Fibroblast of mammary gland (primary cell): ENCODE data around the gene PADI6.

Experiments used
- DNase-seq: peaks from one replicate; pipeline ENCODE4 v3.0.0-alpha.2; 2010; ENCODE audit warnings: low read depth
- H3K4me3 ChIP-seq: 2 replicates; pipeline ENCODE4 v1.5.1; 2011; ENCODE audit warnings: low read depth, mild to moderate bottlenecking, low read length, moderate library complexity; ENCODE audit not compliant: control insufficient read depth
- TF ChIP-seq, protein P1 (sequence below): conservative IDR thresholded peaks from 2 replicates; pipeline ENCODE4 v1.5.1; 2011; ENCODE audit warnings: low read depth, low read length, inconsistent platforms; ENCODE audit not compliant: control insufficient read depth, insufficient read depth

Gene PADI6

DNA sequence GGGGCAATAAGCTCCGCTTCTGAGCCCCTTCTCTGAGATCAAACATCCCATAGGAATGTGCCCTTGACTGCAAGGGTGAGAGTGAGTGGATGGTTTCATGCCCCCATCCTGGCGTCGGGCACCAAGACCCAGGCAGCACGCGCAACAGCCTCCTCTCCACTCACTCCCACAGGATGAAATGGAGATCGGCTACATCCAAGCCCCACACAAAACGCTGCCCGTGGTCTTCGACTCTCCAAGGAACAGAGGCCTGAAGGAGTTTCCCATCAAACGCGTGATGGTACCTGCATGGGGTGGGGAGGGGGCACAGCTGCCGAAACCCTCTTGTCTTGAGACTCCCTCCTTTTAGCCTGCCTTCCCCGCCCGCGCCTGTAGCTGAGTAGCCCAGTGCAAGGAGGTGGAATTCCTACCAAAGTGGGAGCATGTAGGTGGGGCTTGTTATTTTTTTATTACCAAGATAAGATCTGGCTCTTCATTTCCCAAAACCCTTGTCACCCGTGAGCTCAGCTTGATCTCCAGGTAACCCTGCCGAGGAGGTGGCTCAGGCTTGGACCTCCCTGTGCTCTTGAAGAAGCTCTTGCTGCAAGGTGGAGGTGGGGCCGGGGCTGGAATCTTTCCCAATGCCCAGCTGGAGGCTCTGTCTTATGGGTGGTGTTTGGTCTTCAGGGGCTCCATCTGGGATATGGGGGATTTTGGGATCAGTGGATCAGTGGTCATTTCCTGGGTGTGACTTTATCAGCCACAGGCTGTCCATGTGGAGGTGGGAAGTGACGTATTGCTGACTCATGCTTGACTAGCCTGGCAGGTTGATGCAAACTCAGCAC, 24.0 kb upstream of the PADI6 start:
- peak; percentile 59 for DNase-seq
- no peak overlapping the region for H3K4me3 ChIP-seq

DNA sequence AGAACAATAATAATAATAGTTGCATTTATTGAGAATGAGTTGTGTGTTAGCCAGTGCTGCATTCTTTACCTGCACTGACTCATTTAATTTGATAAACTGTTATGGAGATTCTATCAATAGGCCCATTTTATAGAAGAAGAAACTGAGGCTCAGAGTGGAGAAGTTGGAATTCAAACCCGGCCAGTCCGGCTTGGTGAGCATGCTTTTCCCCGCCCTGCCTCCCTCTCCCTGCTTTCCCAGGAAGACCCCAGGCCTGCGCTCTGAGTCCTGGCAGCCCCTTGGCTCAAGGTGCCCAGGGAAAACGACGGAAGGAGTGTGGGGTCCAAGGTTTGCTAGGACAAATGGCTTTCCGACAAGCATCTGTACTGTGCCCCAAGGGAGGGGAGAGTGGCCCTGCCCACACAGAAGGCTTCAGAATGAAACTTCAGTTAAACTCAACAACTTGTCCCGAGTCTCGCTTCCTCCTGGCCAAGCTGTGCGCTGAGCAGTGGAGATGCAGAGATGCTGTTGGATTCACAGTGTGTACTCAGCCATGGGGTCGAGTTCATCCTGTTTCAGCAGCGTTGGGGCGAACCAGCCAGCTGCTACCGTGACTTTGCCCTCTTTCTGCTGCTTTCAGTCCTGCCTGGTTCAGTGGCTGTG, 23.3 kb upstream of the PADI6 start:
- no peak overlapping the region for H3K4me3 ChIP-seq
- no peak for DNase-seq
- TF ChIP-seq, protein P1, sequence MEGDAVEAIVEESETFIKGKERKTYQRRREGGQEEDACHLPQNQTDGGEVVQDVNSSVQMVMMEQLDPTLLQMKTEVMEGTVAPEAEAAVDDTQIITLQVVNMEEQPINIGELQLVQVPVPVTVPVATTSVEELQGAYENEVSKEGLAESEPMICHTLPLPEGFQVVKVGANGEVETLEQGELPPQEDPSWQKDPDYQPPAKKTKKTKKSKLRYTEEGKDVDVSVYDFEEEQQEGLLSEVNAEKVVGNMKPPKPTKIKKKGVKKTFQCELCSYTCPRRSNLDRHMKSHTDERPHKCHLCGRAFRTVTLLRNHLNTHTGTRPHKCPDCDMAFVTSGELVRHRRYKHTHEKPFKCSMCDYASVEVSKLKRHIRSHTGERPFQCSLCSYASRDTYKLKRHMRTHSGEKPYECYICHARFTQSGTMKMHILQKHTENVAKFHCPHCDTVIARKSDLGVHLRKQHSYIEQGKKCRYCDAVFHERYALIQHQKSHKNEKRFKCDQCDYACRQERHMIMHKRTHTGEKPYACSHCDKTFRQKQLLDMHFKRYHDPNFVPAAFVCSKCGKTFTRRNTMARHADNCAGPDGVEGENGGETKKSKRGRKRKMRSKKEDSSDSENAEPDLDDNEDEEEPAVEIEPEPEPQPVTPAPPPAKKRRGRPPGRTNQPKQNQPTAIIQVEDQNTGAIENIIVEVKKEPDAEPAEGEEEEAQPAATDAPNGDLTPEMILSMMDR: no peak

More for the DNA sequence above, 24.0 kb upstream of the PADI6 start:
- TF ChIP-seq, protein P1: no peak

DNA sequence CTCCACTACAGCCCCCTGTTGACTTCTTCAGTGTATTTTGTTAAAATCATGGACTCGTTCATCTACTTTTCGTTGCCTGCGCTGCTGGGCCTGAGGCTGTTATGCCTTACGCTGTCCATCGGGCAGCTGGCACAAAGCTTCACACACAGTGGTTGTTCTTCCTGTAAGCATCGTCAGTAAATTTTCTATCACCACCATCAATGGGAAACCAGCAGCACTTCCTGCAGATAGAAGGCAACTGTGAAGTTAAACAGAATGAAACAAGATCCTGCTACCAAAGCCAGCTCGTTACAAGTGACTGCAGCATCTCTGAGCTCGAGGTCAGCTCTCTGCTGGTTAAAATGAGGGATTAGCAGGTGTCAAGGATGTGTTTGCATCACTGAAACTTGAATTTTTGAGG, 21.9 kb upstream of the PADI6 start:
- DNase-seq: no peak
- TF ChIP-seq, protein P1: no peak
- no peak overlapping the region for H3K4me3 ChIP-seq

DNA sequence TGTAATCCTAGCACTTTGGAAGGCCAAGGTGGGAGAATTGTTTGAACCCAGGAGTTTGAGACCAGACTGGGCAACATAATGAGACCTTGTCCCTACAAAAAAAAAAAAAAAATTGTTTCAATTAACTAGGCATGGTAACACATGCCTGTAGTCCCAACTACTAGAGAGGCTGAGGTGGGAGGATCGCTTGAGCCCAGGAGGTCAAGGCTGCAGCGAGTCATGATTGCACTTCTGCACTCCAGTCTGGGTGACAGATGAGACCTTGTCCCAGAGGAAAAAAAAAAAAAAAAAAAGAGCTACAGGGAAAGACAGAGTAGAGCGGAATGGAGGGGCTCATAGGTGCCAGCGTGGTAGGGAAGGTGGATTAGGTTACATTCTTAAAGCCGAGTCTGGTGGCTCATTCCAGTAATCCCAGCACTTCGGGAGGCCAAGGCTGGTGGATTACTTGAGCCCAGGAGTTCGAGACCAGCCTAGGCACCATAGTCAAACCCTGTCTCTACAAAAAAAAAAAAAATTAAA, 21.0 kb upstream of the PADI6 start:
- no peak overlapping the region for H3K4me3 ChIP-seq
- no peak for DNase-seq
- TF ChIP-seq, protein P1: no peak

DNA sequence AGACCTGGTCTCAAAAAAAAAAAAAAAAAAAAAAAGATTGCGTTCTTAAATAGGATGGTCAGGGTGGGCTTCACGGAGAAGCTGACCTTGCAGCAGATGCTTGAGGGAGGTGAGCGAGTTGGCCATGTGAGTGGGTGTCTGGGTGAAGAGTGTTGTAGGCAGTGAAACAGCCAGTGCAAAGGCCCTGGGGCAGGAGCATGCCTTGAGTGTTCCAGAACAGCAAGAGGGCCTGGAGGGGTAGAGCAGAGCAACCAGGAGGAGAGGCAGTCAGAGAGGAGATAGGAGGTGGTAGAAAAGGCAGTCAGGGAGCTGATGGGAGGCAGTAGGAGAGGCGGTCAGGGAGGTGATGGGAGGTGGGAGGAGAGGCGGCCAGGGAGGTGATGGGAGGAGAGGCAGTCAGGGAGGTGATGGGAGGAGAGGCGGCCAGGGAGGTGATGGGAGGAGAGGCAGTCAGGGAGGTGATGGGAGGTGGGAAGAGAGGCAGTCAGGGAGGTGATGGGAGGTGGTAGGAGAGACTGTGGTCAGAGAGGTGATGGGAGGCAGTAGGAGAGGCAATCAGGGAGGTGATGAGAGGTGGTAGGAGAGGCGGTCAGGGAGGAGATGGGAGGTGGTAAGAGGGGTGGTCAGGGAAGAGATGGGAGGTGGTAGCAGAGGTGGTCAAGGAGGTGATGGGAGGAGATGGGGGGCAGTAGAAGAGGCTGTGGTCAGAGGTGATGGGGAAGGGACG, 20.2 kb upstream of the PADI6 start:
- TF ChIP-seq, protein P1: no peak
- no peak for DNase-seq
- H3K4me3 ChIP-seq: no peak overlapping the region

DNA sequence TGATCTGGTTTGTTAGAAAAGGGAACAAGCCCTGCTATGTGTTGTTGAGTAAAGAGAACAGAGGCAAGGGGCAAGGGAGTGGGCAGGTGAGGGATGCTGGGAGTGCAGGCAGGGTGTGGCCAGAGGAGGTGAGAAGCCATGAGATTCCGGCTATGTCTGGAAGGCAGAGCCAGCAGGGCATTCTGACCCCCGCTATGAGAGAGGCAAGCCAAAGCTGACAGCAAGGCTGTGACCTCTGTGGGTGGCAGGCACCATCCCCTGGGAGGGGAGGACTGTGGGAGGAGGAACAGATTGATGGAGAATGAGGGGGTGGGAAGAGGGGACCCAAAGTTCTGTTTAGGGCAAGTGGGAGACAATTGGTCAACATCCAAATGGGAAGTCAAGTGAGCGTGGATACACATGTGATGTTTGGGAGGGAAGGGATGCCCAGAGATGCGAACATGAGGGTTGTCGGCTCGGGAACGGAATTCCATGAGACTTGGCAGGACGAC, 19.5 kb upstream of the PADI6 start:
- DNase-seq: no peak
- no peak overlapping the region for H3K4me3 ChIP-seq
- TF ChIP-seq, protein P1: no peak
